ENCODE data around the gene PLN.

PLN gene

DNA sequence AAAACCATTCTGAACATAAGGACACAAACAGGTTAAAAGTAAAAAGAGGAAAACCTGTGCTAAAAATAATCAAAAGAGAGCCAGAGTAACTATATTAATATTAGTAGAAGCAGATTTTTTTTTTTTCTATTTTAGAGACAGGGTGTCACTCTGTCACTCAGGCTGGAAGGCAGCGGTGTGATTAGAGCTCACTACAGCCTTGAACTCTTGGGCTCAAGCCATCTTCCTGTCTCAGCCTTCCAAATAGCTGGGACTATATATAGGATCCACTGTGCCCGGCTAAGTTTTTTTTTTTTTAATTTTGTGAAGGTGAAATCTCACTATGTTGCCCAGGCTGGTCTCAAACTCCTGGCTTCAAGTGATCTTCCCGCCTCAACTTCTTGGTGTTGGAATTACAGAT lies 33.4 kb upstream of the PLN start:
- no peaks in the 10 kb centered on the region for H3K4me1 ChIP-seq (ENCODE audit: insufficient read depth, low read length)
- H3K9ac ChIP-seq (ENCODE audit: low read depth, low read length): no peak overlapping the region
- no peak overlapping the region for H3K27ac ChIP-seq (ENCODE audit: low read length)
- no peak overlapping the region for H3K4me3 ChIP-seq (ENCODE audit: low read length)
- H3K27me3 ChIP-seq (ENCODE audit: insufficient read depth, low read length): no peaks in the 10 kb centered on the region
- H3K36me3 ChIP-seq (ENCODE audit: insufficient read depth, low read depth, low read length): no peaks in the 10 kb centered on the region
- H3K9me3 ChIP-seq (ENCODE audit: insufficient read depth, low read depth, low read length): no peaks in the 10 kb centered on the region

DNA sequence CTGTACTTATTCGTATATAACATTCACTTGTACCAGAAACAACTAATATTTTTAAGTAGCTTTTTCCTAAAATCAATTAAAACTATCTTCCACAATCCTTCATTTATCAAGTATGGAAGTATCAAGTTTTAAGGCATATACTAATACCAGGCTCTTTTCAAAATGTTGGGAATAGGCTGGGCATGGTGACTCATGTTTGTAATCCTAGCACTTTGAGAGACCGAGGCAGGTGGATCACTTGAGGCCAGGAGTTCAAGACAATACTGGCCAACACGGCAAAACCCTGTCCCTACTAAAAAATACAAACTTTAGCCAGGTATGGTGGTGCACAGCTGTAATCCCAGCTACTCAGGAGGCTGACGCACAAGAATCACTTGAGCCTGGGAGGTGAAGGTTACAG lies 25.7 kb upstream of the PLN start:
- Histone ChIP-seq H3K27ac (ENCODE audit: low read length) (no peak overlapping the region), H3K4me1 (ENCODE audit: insufficient read depth, low read length) (no peaks in the 10 kb centered on the region), H3K9me3 (ENCODE audit: insufficient read depth, low read depth, low read length) (no peaks in the 10 kb centered on the region), H3K27me3 (ENCODE audit: insufficient read depth, low read length) (no peaks in the 10 kb centered on the region), H3K36me3 (ENCODE audit: insufficient read depth, low read depth, low read length) (no peaks in the 10 kb centered on the region), H3K4me3 (ENCODE audit: low read length) (no peak overlapping the region), H3K9ac (ENCODE audit: low read depth, low read length) (no peak overlapping the region)

DNA sequence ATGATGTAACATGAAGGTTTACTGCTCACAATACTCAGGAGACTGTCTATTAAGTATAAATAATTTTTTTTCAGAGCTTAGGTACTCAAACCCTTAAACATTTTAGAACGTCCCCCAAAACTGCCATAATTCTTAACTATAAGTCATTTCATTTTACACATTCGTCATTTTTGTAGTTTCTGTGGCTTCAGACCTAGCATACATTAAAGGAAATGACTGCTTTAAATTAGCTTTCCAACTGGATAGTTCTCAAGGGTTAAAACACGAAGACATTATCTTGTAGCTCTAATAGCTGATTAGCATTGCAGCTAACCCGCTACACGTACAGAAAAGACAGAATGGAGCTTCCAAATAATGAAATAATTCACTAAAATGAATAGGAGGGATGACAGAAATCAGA lies 24.9 kb upstream of the PLN start:
- Histone ChIP-seq H3K27ac (ENCODE audit: low read length) (no peak overlapping the region), H3K27me3 (ENCODE audit: insufficient read depth, low read length) (no peaks in the 10 kb centered on the region), H3K9me3 (ENCODE audit: insufficient read depth, low read depth, low read length) (no peaks in the 10 kb centered on the region), H3K36me3 (ENCODE audit: insufficient read depth, low read depth, low read length) (no peaks in the 10 kb centered on the region), H3K4me3 (ENCODE audit: low read length) (no peak overlapping the region), H3K4me1 (ENCODE audit: insufficient read depth, low read length) (no peaks in the 10 kb centered on the region), H3K9ac (ENCODE audit: low read depth, low read length) (no peak overlapping the region)

DNA sequence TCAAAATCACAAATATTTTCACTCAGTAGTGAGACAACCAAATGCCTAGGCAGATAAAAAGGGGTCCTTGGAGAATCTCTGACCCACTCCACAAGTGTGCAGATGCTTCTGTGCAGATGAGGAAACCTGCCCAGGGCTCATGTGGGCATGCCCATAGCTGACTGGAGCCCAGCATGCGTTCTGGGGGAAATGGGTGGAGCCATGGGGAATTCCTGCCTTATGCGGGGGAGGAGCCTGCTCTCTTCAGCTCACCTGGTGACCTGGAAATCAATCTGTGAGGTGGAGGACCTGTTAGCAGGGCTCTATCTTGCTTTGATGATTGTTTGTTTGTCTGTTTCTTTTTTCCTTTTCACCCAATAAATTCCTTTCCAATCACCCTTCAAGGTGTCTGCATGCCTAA lies 23.4 kb upstream of the PLN start:
- Histone ChIP-seq H3K9me3 (ENCODE audit: insufficient read depth, low read depth, low read length) (no peaks in the 10 kb centered on the region), H3K27me3 (ENCODE audit: insufficient read depth, low read length) (no peaks in the 10 kb centered on the region), H3K4me1 (ENCODE audit: insufficient read depth, low read length) (no peaks in the 10 kb centered on the region), H3K4me3 (ENCODE audit: low read length) (no peak overlapping the region), H3K9ac (ENCODE audit: low read depth, low read length) (no peak overlapping the region), H3K27ac (ENCODE audit: low read length) (no peak overlapping the region), H3K36me3 (ENCODE audit: insufficient read depth, low read depth, low read length) (no peaks in the 10 kb centered on the region)

DNA sequence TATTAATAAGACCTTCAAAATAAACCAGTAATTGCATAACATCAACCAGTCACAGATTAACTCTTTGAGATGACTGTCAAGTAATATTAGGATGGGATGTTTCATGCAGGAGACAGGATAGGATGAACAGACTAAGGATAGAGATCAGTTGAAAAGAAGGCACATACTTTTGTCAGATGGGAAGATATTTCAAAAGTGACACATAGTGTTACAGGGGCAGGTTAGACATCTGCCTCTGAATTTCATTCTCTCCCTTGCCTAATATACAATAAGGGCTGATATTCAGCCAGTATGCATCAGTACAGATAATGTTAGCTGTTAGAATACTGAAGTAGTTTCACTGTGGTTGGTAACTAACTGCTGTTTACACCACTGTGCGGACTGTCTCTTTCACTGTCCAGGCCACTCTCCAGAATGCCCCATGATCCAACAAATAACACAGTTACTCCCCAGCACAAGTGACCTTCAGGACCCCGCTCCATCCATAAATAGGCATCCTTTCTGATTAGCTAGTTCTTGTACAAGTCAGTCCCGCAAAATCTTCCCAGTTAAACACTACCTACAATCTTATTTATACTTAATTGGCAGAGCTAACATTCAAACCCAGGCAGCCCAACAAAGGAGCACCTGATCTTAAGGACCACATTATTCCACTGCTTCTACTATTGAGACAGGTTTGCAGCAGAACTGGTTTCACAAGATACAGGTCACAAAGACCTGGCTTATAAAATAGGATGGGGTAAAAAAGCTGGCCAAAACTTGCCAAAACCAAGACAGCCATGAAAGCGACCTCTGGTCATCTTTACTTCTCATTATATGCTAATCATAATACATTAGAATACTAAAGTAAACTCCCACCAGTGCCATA lies 21.9 kb upstream of the PLN start:
- H3K27ac ChIP-seq (ENCODE audit: low read length): no peak overlapping the region
- no peak overlapping the region for H3K4me3 ChIP-seq (ENCODE audit: low read length)
- no peak overlapping the region for H3K9ac ChIP-seq (ENCODE audit: low read depth, low read length)
- H3K9me3 ChIP-seq (ENCODE audit: insufficient read depth, low read depth, low read length): peaks cover 4% of the 10 kb centered on the region; the same call in 1 of the 2 replicates
- H3K27me3 ChIP-seq (ENCODE audit: insufficient read depth, low read length): no peaks in the 10 kb centered on the region
- H3K36me3 ChIP-seq (ENCODE audit: insufficient read depth, low read depth, low read length): no peaks in the 10 kb centered on the region
- no peaks in the 10 kb centered on the region for H3K4me1 ChIP-seq (ENCODE audit: insufficient read depth, low read length)

DNA sequence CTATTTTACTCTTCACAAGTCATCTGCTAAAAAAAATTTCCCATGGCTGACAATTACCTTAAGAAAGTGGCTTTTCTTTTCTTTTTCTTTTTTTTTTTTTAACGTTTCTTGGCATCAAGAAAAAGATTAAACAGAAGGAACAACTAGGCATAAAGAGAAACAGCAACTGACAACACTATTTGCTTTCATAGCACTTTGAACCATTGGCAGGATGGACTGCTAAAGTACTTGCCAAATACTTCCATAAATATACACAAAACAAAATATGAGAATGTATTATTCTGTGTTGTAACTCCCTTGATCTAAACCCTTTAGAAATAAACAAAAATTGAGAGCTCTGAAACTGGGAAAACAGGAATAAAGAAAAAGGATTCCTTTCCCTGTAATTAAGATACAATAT lies 20.0 kb upstream of the PLN start:
- H3K4me3 ChIP-seq (ENCODE audit: low read length): no peak overlapping the region
- no peak overlapping the region for H3K9ac ChIP-seq (ENCODE audit: low read depth, low read length)
- no peaks in the 10 kb centered on the region for H3K27me3 ChIP-seq (ENCODE audit: insufficient read depth, low read length)
- H3K27ac ChIP-seq (ENCODE audit: low read length): no peak overlapping the region
- no peaks in the 10 kb centered on the region for H3K36me3 ChIP-seq (ENCODE audit: insufficient read depth, low read depth, low read length)
- H3K9me3 ChIP-seq (ENCODE audit: insufficient read depth, low read depth, low read length): peaks cover 4% of the 10 kb centered on the region; the same call in 1 of the 2 replicates
- no peaks in the 10 kb centered on the region for H3K4me1 ChIP-seq (ENCODE audit: insufficient read depth, low read length)

DNA sequence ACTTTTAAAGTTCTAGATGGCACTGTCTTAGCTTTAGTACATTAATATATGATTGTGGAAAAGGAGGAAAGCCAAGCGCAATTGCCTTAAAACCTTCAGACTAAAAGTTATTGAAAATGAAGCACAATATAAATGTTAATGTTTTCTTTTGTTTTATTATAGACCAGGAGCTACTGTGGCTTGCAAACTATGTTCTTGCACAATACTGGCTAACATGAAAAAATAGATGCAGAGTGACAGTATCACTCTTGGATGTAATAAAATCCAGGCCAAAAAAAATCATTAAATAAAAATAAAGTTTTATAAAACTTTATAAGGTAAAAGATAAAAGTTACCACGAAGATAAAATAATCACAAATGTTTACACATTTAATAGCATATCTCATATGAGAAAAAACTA lies 18.3 kb upstream of the PLN start:
- Histone ChIP-seq H3K9ac (ENCODE audit: low read depth, low read length) (no peak overlapping the region), H3K4me1 (ENCODE audit: insufficient read depth, low read length) (no peaks in the 10 kb centered on the region), H3K4me3 (ENCODE audit: low read length) (no peak overlapping the region), H3K27me3 (ENCODE audit: insufficient read depth, low read length) (no peaks in the 10 kb centered on the region), H3K27ac (ENCODE audit: low read length) (no peak overlapping the region), H3K9me3 (ENCODE audit: insufficient read depth, low read depth, low read length) (peaks cover 4% of the 10 kb centered on the region; the same call in 1 of the 2 replicates), H3K36me3 (ENCODE audit: insufficient read depth, low read depth, low read length) (no peaks in the 10 kb centered on the region)

DNA sequence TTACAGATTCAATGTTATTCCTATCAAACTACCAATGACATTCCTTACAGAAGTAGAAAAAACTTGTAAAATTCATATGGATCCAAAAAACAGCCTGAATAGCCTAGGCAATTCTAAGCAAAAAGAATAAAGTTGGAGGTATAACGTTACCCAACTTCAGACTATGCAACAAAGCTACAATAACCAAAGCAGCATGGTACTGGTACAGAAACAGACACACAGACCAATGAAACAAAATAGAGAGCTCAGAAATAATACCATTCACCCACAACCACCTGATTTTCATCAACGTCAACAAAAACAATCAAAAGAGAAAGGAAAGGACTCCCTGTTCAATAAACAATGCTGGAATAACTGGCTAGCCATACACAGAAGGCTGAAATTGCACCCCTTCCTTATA lies 17.2 kb upstream of the PLN start:
- Histone ChIP-seq H3K27me3 (ENCODE audit: insufficient read depth, low read length) (no peaks in the 10 kb centered on the region), H3K9ac (ENCODE audit: low read depth, low read length) (no peak overlapping the region), H3K9me3 (ENCODE audit: insufficient read depth, low read depth, low read length) (peaks cover 4% of the 10 kb centered on the region; the same call in 1 of the 2 replicates), H3K36me3 (ENCODE audit: insufficient read depth, low read depth, low read length) (no peaks in the 10 kb centered on the region), H3K4me3 (ENCODE audit: low read length) (no peak overlapping the region), H3K27ac (ENCODE audit: low read length) (no peak overlapping the region), H3K4me1 (ENCODE audit: insufficient read depth, low read length) (no peaks in the 10 kb centered on the region)

DNA sequence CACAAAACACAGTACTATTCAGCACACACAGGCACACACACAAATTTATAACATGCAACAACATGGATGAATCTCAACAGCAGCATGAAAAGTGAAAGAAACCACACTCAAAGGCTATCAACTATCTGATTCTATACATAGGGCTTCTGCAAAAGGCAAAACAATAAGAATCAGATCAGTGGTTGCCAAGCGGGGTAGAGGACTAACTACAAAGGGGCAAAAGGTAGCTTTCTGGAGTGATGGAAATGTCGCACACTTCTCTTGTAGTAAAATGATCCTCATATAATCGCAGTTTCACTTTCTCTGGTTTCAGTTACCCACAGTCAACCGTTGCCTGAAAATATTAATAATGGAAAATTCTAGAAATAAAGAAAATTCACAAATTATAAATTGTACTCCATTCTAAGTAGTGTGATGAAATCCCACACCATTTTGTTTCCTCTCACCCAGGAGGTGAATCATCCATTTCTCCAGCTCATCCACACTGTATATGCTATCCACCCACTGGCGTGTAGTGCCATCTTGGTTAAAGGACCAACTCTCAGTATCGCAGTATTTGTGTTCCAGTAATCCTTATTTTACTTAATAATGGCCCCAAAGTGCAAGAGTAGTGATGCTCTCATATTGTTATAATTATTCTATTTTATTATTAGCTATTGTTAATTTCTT lies 12.8 kb upstream of the PLN start:
- Histone ChIP-seq H3K27ac (ENCODE audit: low read length) (no peak overlapping the region), H3K27me3 (ENCODE audit: insufficient read depth, low read length) (no peaks in the 10 kb centered on the region), H3K36me3 (ENCODE audit: insufficient read depth, low read depth, low read length) (no peaks in the 10 kb centered on the region), H3K4me1 (ENCODE audit: insufficient read depth, low read length) (no peaks in the 10 kb centered on the region), H3K4me3 (ENCODE audit: low read length) (no peak overlapping the region), H3K9ac (ENCODE audit: low read depth, low read length) (no peak overlapping the region), H3K9me3 (ENCODE audit: insufficient read depth, low read depth, low read length) (peaks cover 4% of the 10 kb centered on the region; the same call in 1 of the 2 replicates)

DNA sequence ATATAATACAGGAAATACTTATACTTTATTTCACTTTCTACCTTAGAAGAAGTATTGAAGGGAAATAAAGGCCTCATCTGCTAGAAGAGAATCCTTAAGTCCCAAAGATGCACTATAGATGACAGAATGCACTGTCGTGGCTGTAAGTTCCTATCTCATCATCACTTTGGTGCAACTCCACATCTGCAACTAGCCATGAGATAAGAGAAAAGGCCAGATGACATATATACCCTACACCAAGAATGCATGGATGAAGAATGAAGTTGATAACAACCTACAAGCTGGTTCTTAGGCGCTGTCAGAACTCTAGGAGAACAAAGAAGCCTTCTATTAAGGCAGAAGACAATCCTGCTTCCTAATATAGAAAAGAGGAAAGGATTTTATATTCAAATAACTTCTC lies 11.6 kb upstream of the PLN start:
- Histone ChIP-seq H3K4me3 (ENCODE audit: low read length) (no peak overlapping the region), H3K36me3 (ENCODE audit: insufficient read depth, low read depth, low read length) (no peaks in the 10 kb centered on the region), H3K9ac (ENCODE audit: low read depth, low read length) (no peak overlapping the region), H3K27me3 (ENCODE audit: insufficient read depth, low read length) (no peaks in the 10 kb centered on the region), H3K27ac (ENCODE audit: low read length) (no peak overlapping the region), H3K4me1 (ENCODE audit: insufficient read depth, low read length) (no peaks in the 10 kb centered on the region), H3K9me3 (ENCODE audit: insufficient read depth, low read depth, low read length) (no peaks in the 10 kb centered on the region)

DNA sequence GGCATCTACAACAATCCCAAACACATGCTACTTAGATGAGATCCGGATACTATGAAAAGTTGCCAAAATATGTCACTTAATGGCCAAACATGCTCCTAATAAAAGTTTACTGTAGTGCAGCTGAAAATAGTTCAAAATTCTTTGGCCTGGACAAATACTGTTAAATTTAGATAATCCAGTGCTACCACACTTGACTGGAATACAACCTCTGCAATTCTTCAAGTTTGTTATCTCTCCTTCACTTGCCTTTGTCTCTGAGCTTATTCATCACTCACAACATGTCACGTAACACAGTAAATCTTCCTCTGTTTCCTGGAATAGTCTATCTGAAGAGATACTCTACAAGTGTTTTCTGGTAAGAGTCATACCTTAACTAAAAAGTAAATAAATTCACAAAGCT lies 10.5 kb upstream of the PLN start:
- Histone ChIP-seq H3K27ac (ENCODE audit: low read length) (no peak overlapping the region), H3K9ac (ENCODE audit: low read depth, low read length) (no peak overlapping the region), H3K36me3 (ENCODE audit: insufficient read depth, low read depth, low read length) (no peaks in the 10 kb centered on the region), H3K4me1 (ENCODE audit: insufficient read depth, low read length) (no peaks in the 10 kb centered on the region), H3K4me3 (ENCODE audit: low read length) (no peak overlapping the region), H3K9me3 (ENCODE audit: insufficient read depth, low read depth, low read length) (no peaks in the 10 kb centered on the region), H3K27me3 (ENCODE audit: insufficient read depth, low read length) (no peaks in the 10 kb centered on the region)

Data from iPS-20b (cell line).